ENCODE measurements around the gene KRTAP27-1.

The KRTAP27-1 gene

GRCh38 chr21:30340714-30341573 is 3.5 kb upstream of the KRTAP27-1 start:
- no peak overlapping the region for H3K4me3 ChIP-seq (ENCODE audit: low read depth, low read length, poor library complexity, severe bottlenecking)
- no peaks in the 10 kb centered on the region for H3K27me3 ChIP-seq (ENCODE audit: insufficient read depth, low read length)
- H3K36me3 ChIP-seq (ENCODE audit: insufficient read depth, low read length) = no peaks in the 10 kb centered on the region
- no peak overlapping the region for H3K4me2 ChIP-seq (ENCODE audit: low read length)
- H4K20me1 ChIP-seq (ENCODE audit: insufficient read depth, low read length) = no peaks in the 10 kb centered on the region
- TF ChIP-seq EZH2 (IDR thresholded peaks at IDR 0.05; ENCODE audit: borderline replicate concordance, low read length) = no peak
- TF ChIP-seq CTCF (IDR thresholded peaks at IDR 0.05; ENCODE audit: low read length) = peak; percentile 81
- no peak overlapping the region for H2AFZ ChIP-seq (ENCODE audit: low read length)
- H3K9me2 ChIP-seq (ENCODE audit: low read depth, low read length) = no peaks in the 10 kb centered on the region
- H3K9ac ChIP-seq (ENCODE audit: low read length) = no peak overlapping the region
- no peaks in the 10 kb centered on the region for H3K9me3 ChIP-seq (ENCODE audit: low read length)
- H3K79me2 ChIP-seq (ENCODE audit: insufficient read depth, low read length) = no peaks in the 10 kb centered on the region
- no peak overlapping the region for H3K27ac ChIP-seq (ENCODE audit: low read depth, low read length, poor library complexity, severe bottlenecking)
- H3K4me1 ChIP-seq (ENCODE audit: insufficient read depth, low read length, severe bottlenecking) = no peaks in the 10 kb centered on the region
- H3F3A ChIP-seq (ENCODE audit: insufficient read depth, low read length) = no peaks in the 10 kb centered on the region

GRCh38 chr21:30338717-30339116 is 1.2 kb upstream of the KRTAP27-1 start:
- Histone ChIP-seq H3K4me3 (ENCODE audit: low read depth, low read length, poor library complexity, severe bottlenecking) (no peak overlapping the region), H3K4me1 (ENCODE audit: insufficient read depth, low read length, severe bottlenecking) (no peaks in the 10 kb centered on the region), H3K36me3 (ENCODE audit: insufficient read depth, low read length) (no peaks in the 10 kb centered on the region), H3K9ac (ENCODE audit: low read length) (no peak overlapping the region), H3K79me2 (ENCODE audit: insufficient read depth, low read length) (no peaks in the 10 kb centered on the region), H2AFZ (ENCODE audit: low read length) (no peak overlapping the region), H3K9me2 (ENCODE audit: low read depth, low read length) (no peaks in the 10 kb centered on the region), H3K4me2 (ENCODE audit: low read length) (no peak overlapping the region), H3K27me3 (ENCODE audit: insufficient read depth, low read length) (no peaks in the 10 kb centered on the region), H3K27ac (ENCODE audit: low read depth, low read length, poor library complexity, severe bottlenecking) (no peak overlapping the region), H3K9me3 (ENCODE audit: low read length) (no peaks in the 10 kb centered on the region), H4K20me1 (ENCODE audit: insufficient read depth, low read length) (no peaks in the 10 kb centered on the region), H3F3A (ENCODE audit: insufficient read depth, low read length) (no peaks in the 10 kb centered on the region)
- no peak for TF ChIP-seq CTCF (IDR thresholded peaks at IDR 0.05; ENCODE audit: low read length)
- no peak for TF ChIP-seq EZH2 (IDR thresholded peaks at IDR 0.05; ENCODE audit: borderline replicate concordance, low read length)

DNA sequence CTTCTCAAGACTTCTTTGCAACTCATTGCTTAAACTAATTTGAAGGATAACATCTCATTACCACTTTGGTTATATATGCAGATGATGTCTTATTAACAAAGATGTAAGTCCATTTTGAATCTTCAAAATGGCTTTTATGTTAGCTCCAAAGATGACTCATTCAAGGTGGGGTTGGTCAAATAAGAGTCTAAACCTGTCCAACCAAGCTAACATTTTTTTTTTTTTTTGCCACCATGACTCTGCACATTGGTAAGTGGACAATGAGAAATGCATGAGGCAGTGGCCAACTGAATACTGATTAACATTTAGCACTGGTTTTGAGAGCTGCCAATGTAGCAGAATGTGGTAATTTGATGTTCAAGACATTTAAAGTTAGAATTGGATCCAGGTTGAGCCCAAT is 278 bp upstream of the KRTAP27-1 start:
- Histone ChIP-seq H2AFZ (ENCODE audit: low read length) (no peak overlapping the region), H3K4me1 (ENCODE audit: insufficient read depth, low read length, severe bottlenecking) (no peaks in the 10 kb centered on the region), H3K9ac (ENCODE audit: low read length) (no peak overlapping the region), H3F3A (ENCODE audit: insufficient read depth, low read length) (no peaks in the 10 kb centered on the region), H3K4me2 (ENCODE audit: low read length) (no peak overlapping the region), H3K36me3 (ENCODE audit: insufficient read depth, low read length) (no peaks in the 10 kb centered on the region), H3K79me2 (ENCODE audit: insufficient read depth, low read length) (no peaks in the 10 kb centered on the region), H3K9me3 (ENCODE audit: low read length) (no peaks in the 10 kb centered on the region), H4K20me1 (ENCODE audit: insufficient read depth, low read length) (no peaks in the 10 kb centered on the region), H3K27ac (ENCODE audit: low read depth, low read length, poor library complexity, severe bottlenecking) (no peak overlapping the region), H3K9me2 (ENCODE audit: low read depth, low read length) (no peaks in the 10 kb centered on the region), H3K4me3 (ENCODE audit: low read depth, low read length, poor library complexity, severe bottlenecking) (no peak overlapping the region), H3K27me3 (ENCODE audit: insufficient read depth, low read length) (no peaks in the 10 kb centered on the region)
- TF ChIP-seq CTCF (IDR thresholded peaks at IDR 0.05; ENCODE audit: low read length) (no peak), EZH2 (IDR thresholded peaks at IDR 0.05; ENCODE audit: borderline replicate concordance, low read length) (no peak)

Measured in OCI-LY1 (cell line).